ENCODE results near the gene GPR42.

Gene GPR42

GRCh38 chr19:35331551-35332214, 39.2 kb upstream of the GPR42 start:
- H3K27ac ChIP-seq, result no peak overlapping the region
- no peak for TF ChIP-seq CTCF (IDR thresholded peaks at IDR 0.05)
- no peak for TF ChIP-seq ZFX (IDR thresholded peaks at IDR 0.05; ENCODE audit: borderline replicate concordance)

DNA sequence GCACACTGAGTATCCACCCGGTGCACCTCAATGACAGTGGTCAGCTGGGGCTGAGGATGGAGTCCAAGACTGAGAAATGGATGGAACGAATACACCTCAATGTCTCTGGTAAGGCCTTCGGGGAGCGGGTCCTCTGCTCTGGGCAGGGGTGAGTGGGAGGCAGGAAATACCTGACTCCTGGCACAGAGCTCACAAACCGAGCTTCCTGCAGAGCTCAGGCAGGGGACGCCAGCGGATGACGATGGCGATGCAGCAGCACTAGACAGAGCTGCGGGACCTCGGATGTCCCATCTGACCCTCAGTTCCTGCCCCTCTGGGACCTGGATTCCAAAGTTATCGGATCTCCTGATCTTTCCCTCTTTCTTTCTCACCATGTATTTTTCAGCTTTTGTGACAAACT, 38.1 kb upstream of the GPR42 start:
- H3K27ac ChIP-seq, result no peak overlapping the region

DNA sequence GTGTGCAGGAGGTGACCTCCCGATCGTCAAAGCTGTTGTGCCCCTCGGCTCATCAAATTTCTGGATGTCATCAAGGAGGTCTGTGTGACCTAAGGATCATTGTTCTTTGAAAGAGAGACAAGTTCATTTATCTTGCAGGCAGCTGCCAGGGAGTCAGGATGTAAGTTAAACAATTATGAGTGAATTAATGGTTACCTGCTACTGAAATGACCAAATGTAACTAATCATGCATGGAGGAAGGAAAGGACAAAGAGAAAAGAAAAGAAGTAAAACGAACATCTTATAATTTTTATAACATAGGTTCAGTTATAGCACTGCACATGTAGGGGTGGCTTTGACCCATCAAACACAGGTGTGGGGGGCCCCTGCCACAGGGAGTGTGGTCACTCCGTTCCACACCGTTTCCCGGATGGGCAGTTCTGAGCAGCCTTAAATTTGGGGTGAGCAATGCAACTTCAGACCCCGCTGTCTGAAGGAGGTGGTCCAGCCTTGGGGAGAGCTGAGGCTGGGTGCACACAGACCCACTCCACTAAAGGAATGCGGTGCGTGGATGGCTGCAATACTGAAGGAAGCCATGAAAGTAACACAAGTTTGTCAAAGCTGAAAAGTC, 36.6 kb upstream of the GPR42 start:
- no peak for TF ChIP-seq ZFX (IDR thresholded peaks at IDR 0.05; ENCODE audit: borderline replicate concordance)
- no peak for TF ChIP-seq CTCF (IDR thresholded peaks at IDR 0.05)

More for the DNA sequence above, 38.1 kb upstream of the GPR42 start:
- no peak for TF ChIP-seq CTCF (IDR thresholded peaks at IDR 0.05)

GRCh38 chr19:35336166-35336955, 34.5 kb upstream of the GPR42 start:
- TF ChIP-seq ZFX (IDR thresholded peaks at IDR 0.05; ENCODE audit: borderline replicate concordance) (no peak), CTCF (IDR thresholded peaks at IDR 0.05) (no peak)
- H3K27ac ChIP-seq, result no peak overlapping the region

More for the DNA sequence above, 36.6 kb upstream of the GPR42 start:
- H3K27ac ChIP-seq, result no peak overlapping the region

DNA sequence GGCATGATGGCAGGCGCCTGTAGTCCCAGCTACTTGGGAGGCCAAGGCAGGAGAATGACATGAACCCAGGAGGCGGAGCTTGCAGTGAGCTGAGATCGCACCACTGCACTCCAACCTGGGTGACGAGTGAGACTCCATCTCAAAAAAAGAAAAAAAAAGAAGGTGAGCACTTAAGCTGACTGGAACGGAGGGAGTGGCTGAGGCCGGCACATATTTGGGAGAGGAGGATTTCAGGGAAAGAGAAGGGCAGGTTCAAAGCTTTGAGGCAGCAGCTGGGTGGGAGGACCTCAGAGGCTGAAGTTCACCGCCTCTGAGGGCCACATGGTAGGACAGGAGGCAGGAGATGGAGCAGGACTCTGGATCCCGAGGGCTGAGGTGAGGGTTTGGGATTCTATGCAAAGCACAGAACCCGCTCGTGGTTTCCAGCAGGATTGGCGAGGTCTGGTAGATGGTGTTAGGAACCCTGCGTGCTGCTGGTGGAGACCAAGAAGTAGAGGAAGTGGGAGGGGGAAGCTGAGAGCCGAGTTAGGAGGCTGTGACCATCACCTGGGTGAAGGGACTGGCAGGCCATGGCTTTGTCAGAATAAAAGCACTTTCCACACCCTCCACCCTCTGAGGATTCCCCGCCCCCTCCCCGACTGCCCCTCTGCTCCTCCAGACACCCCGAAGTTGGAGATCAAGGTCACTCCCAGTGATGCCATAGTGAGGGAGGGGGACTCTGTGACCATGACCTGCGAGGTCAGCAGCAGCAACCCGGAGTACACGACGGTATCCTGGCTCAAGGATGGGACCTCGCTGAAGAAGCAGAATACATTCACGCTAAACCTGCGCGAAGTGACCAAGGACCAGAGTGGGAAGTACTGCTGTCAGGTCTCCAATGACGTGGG, 33.5 kb upstream of the GPR42 start:
- TF ChIP-seq CTCF (IDR thresholded peaks at IDR 0.05) (no peak), ZFX (IDR thresholded peaks at IDR 0.05; ENCODE audit: borderline replicate concordance) (no peak)
- H3K27ac ChIP-seq, result no peak overlapping the region

- no peak overlapping the region for H3K27ac ChIP-seq
- no peak for TF ChIP-seq ZFX (IDR thresholded peaks at IDR 0.05; ENCODE audit: borderline replicate concordance)
These were observed 32.9 kb upstream of the GPR42 start for GRCh38 chr19:35337984-35338296.

GRCh38 chr19:35340431-35340830, 30.4 kb upstream of the GPR42 start:
- TF ChIP-seq ZFX (IDR thresholded peaks at IDR 0.05; ENCODE audit: borderline replicate concordance) (no peak), CTCF (IDR thresholded peaks at IDR 0.05) (no peak)
- H3K27ac ChIP-seq, result no peak overlapping the region
